ENCODE data around the gene HDAC4.
A peak's percentile ranks its signal among the peaks of the same experiment; 100 is the strongest.

The HDAC4 gene

GRCh38 chr2:239111401-239112100 lies 289.3 kb downstream of the HDAC4 start:
- DNase-seq: no peak

- DNase-seq: no peak
These were observed 290.2 kb downstream of the HDAC4 start for GRCh38 chr2:239110595-239111048.

- DNase-seq: no peak
These were observed 290.8 kb downstream of the HDAC4 start for GRCh38 chr2:239109928-239110545.

GRCh38 chr2:239109041-239109927 lies 291.5 kb downstream of the HDAC4 start:
- DNase-seq: no peak

- DNase-seq: no peak
These were observed 292.4 kb downstream of the HDAC4 start for GRCh38 chr2:239108459-239108858.

GRCh38 chr2:239107936-239108335 lies 292.9 kb downstream of the HDAC4 start:
- no peak for DNase-seq

- no peak for DNase-seq
These were observed 293.9 kb downstream of the HDAC4 start for GRCh38 chr2:239106966-239107365.

GRCh38 chr2:239106314-239106908 lies 294.4 kb downstream of the HDAC4 start:
- peak; percentile 80 for DNase-seq

GRCh38 chr2:239105234-239105633 lies 295.6 kb downstream of the HDAC4 start:
- DNase-seq: no peak

GRCh38 chr2:239104800-239105199 lies 296.0 kb downstream of the HDAC4 start:
- DNase-seq: no peak

- DNase-seq: no peak
These were observed 297.4 kb downstream of the HDAC4 start for GRCh38 chr2:239103125-239104098.

- DNase-seq: no peak
These were observed 298.6 kb downstream of the HDAC4 start for GRCh38 chr2:239102266-239102665.

- DNase-seq: no peak
These were observed 299.0 kb downstream of the HDAC4 start for GRCh38 chr2:239101807-239102206.

- no peak for DNase-seq
These were observed 299.7 kb downstream of the HDAC4 start for GRCh38 chr2:239101071-239101470.

- no peak for DNase-seq
These were observed 301.3 kb downstream of the HDAC4 start for GRCh38 chr2:239099474-239099873.

GRCh38 chr2:239098288-239098970 lies 302.4 kb downstream of the HDAC4 start:
- DNase-seq: no peak

- no peak for DNase-seq
These were observed 303.5 kb downstream of the HDAC4 start for GRCh38 chr2:239097428-239097696.

- DNase-seq: no peak
These were observed 304.0 kb downstream of the HDAC4 start for GRCh38 chr2:239096676-239097427.

- no peak for DNase-seq
These were observed 305.2 kb downstream of the HDAC4 start for GRCh38 chr2:239095460-239096081.

- DNase-seq: no peak
These were observed 306.0 kb downstream of the HDAC4 start for GRCh38 chr2:239094867-239095266.
